ENCODE measurements around the gene CENPS. TPM values are rescaled to one million over a fixed set of nuclear protein-coding genes. Genes with fewer than 3 reads are reported as not detected.

The CENPS gene
- total and polyA plus RNA-seq, 2 experiments from 2014 or later, result 8.8 to 21.1 TPM

DNA sequence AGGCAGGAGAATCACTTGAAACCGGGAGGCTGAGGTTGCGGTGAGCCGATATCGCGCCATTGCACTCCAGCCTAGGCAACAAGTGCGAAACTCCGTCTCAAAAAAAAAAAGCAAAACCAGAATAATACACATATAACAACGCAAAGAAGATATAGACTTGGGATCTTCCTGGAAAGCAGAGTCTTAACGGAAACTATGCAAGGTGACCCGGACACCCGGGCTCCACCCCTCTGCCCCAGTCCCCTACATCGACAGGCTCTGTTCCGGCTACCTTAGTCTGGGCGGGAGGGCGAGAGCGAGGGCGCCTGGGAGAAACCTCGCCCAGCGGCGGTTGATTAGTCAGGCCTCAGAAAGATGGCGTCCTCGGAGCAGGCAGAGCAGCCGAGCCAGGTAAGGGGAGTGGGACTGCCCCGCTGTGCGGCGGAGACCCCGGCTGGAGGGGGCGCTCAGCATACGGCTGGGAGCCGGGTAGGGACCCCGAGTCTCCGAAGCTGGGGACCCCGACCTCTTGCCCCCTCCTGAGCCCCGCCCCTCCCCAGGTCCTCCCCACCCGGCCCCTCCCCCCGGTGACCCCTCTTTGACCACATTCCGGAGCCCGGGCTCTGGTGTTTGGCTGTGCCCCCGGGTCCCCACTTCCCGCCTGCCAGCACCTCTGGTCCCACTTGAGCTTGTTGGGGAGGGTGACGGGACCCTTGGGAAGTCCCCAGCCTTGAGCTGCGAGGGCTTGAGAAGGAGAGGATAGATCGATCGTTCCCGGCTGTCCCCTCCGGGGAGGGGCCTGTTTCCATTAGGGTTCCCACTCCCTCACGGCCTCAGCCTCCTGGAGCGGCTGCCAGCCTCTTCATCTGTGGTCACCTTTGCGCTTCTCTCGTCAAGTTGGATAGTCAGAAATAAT is 44.6 kb downstream of the CENPS start, which contains the start of gene PEX14:
Gene PEX14, plus strand, starts transcription at position 338 of the 895 bp plus-strand sequence. Its CDS starts 17 bp downstream, at position 355.
- peaks cover 6% of the 10 kb centered on the region for H4K20me1 ChIP-seq (ENCODE audit: insufficient read depth, poor library complexity, severe bottlenecking)
- DNase-seq (ENCODE audit: low spot score), result peak; percentile 94
- peaks cover 15% of the 10 kb centered on the region for H3K4me1 ChIP-seq (ENCODE audit: insufficient read depth)
- peak within 1 kb of the TSS; percentile 90 for H3K27ac ChIP-seq
- 17% methylated on average over 37 of the region's 50 CpGs for WGBS (ENCODE audit: low lambda C conversion rate, missing lambda C conversion rate)
- peak within 1 kb of the TSS; percentile 92 for H2AFZ ChIP-seq
- no peaks in the 10 kb centered on the region for H3K36me3 ChIP-seq (replicated peaks; ENCODE audit: insufficient read depth, low read depth)
- peaks cover 65% of the 10 kb centered on the region for H3K79me2 ChIP-seq
- H3K4me2 ChIP-seq, result peak within 1 kb of the TSS; percentile 93
- TF ChIP-seq EZH2 (IDR thresholded peaks at IDR 0.05; ENCODE audit: borderline replicate concordance), result no peak
- TF ChIP-seq, protein P1, sequence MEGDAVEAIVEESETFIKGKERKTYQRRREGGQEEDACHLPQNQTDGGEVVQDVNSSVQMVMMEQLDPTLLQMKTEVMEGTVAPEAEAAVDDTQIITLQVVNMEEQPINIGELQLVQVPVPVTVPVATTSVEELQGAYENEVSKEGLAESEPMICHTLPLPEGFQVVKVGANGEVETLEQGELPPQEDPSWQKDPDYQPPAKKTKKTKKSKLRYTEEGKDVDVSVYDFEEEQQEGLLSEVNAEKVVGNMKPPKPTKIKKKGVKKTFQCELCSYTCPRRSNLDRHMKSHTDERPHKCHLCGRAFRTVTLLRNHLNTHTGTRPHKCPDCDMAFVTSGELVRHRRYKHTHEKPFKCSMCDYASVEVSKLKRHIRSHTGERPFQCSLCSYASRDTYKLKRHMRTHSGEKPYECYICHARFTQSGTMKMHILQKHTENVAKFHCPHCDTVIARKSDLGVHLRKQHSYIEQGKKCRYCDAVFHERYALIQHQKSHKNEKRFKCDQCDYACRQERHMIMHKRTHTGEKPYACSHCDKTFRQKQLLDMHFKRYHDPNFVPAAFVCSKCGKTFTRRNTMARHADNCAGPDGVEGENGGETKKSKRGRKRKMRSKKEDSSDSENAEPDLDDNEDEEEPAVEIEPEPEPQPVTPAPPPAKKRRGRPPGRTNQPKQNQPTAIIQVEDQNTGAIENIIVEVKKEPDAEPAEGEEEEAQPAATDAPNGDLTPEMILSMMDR (IDR thresholded peaks at IDR 0.05; ENCODE audit: poor library complexity), result no peak
- TF ChIP-seq EZH2phosphoT487 (IDR thresholded peaks at IDR 0.05; ENCODE audit: low read depth, severe bottlenecking, unreplicated experiment), result no peak
- peak within 1 kb of the TSS; percentile 98 for H3K4me3 ChIP-seq
- no peaks in the 10 kb centered on the region for H3K27me3 ChIP-seq
- no peaks in the 10 kb centered on the region for H3K9me3 ChIP-seq (ENCODE audit: low read depth)
- no peaks in the 10 kb centered on the region for H3K9me2 ChIP-seq (replicated peaks; ENCODE audit: insufficient read depth)

DNA sequence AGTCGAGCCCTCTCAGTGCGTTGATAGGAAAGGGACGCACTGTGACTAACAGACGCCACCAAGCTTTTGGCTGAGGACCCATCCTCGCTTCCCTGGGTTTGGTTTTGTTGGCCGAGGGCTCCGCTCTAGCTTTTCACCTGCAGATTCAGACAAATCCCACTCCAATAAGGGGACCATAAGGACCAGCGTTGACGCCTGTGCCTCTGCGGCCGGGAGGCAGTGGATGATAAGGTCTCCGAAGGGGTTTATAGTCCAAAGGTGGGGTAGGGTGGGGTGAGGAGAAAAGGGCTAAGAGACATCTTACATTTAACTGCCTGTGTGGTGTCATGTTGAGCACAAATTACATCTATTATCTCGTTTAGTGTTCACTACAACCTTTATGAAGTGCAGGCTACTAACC is 45.3 kb downstream of the CENPS start:
- H3K4me1 ChIP-seq (ENCODE audit: insufficient read depth), result peaks cover 15% of the 10 kb centered on the region
- H3K27me3 ChIP-seq, result no peaks in the 10 kb centered on the region
- no peaks in the 10 kb centered on the region for H3K9me2 ChIP-seq (replicated peaks; ENCODE audit: insufficient read depth)
- peak; percentile 22 for DNase-seq (ENCODE audit: low spot score)
- peak overlapping the region; percentile 92 for H2AFZ ChIP-seq
- peak overlapping the region; percentile 90 for H3K27ac ChIP-seq
- WGBS (ENCODE audit: low lambda C conversion rate, missing lambda C conversion rate), result 1% methylated on average over 13 of the region's 13 CpGs
- peaks cover 10% of the 10 kb centered on the region for H4K20me1 ChIP-seq (ENCODE audit: insufficient read depth, poor library complexity, severe bottlenecking)
- H3K9me3 ChIP-seq (ENCODE audit: low read depth), result no peaks in the 10 kb centered on the region
- peaks cover 67% of the 10 kb centered on the region for H3K79me2 ChIP-seq
- no peak for TF ChIP-seq EZH2phosphoT487 (IDR thresholded peaks at IDR 0.05; ENCODE audit: low read depth, severe bottlenecking, unreplicated experiment)
- TF ChIP-seq EZH2 (IDR thresholded peaks at IDR 0.05; ENCODE audit: borderline replicate concordance), result no peak
- TF ChIP-seq, protein P1 (IDR thresholded peaks at IDR 0.05; ENCODE audit: poor library complexity), result no peak
- peak overlapping the region; percentile 93 for H3K4me2 ChIP-seq
- no peaks in the 10 kb centered on the region for H3K36me3 ChIP-seq (replicated peaks; ENCODE audit: insufficient read depth, low read depth)
- H3K4me3 ChIP-seq, result peak overlapping the region; percentile 98

GRCh38 chr1:10479296-10479695 is 49.1 kb downstream of the CENPS start:
- peaks cover 21% of the 10 kb centered on the region for H4K20me1 ChIP-seq (ENCODE audit: insufficient read depth, poor library complexity, severe bottlenecking)
- no peak overlapping the region for H3K4me2 ChIP-seq
- H3K4me1 ChIP-seq (ENCODE audit: insufficient read depth), result peaks cover 9% of the 10 kb centered on the region
- H3K9me2 ChIP-seq (replicated peaks; ENCODE audit: insufficient read depth), result no peaks in the 10 kb centered on the region
- TF ChIP-seq EZH2phosphoT487 (IDR thresholded peaks at IDR 0.05; ENCODE audit: low read depth, severe bottlenecking, unreplicated experiment), result no peak
- no peak for TF ChIP-seq EZH2 (IDR thresholded peaks at IDR 0.05; ENCODE audit: borderline replicate concordance)
- TF ChIP-seq, protein P1 (IDR thresholded peaks at IDR 0.05; ENCODE audit: poor library complexity), result no peak
- no peaks in the 10 kb centered on the region for H3K36me3 ChIP-seq (replicated peaks; ENCODE audit: insufficient read depth, low read depth)
- H3K79me2 ChIP-seq, result peaks cover 93% of the 10 kb centered on the region
- no peak overlapping the region for H3K4me3 ChIP-seq
- H2AFZ ChIP-seq, result no peak overlapping the region
- DNase-seq (ENCODE audit: low spot score), result no peak
- H3K9me3 ChIP-seq (ENCODE audit: low read depth), result no peaks in the 10 kb centered on the region
- no peaks in the 10 kb centered on the region for H3K27me3 ChIP-seq
- no peak overlapping the region for H3K27ac ChIP-seq
- 67% methylated on average over 8 of the region's 8 CpGs for WGBS (ENCODE audit: low lambda C conversion rate, missing lambda C conversion rate)

Data from hepatocyte (in vitro differentiated cells).